Retinal pigment epithelial cell (primary cell): Measurements from ENCODE around the gene HSPG2.

Source experiments
- DNase-seq: peaks from one replicate; pipeline ENCODE4 v3.0.0-alpha.2; 2010; ENCODE audit warnings: low read depth
- H3K4me3 ChIP-seq: 2 replicates; pipeline ENCODE4 v1.5.1; 2011; ENCODE audit warnings: mild to moderate bottlenecking, low read length, control low read depth, moderate library complexity
- TF ChIP-seq, protein P1 (sequence below): conservative IDR thresholded peaks from 2 replicates; pipeline ENCODE4 v1.5.1; 2011; ENCODE audit warnings: low read depth, low read length, control low read depth, inconsistent platforms

HSPG2 gene

DNA sequence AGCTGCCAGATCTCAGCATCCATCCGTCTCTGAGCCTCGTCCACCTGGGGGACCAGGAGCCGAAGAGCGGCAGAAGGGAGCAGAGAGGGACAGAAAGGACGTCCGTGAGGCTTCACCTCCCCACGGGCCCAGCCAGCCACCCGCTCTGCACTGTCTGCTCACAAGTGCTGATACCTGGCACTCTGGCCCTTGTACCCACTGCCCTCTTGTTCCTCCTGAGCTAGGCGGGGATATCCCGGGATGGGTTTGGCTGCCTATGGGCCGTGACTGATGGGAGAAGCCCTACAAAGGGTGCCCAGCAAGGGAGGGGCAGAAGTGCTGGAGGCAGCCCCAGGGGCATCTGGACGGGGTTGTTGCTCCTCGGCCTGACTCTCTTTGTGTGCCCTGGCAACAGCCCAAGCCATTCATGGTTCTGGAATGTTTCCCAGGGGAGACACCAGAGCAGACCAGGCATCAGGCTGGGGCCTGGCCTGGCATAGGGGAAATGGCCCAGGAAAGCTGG lies 67.4 kb downstream of the HSPG2 start:
- TF ChIP-seq, protein P1, sequence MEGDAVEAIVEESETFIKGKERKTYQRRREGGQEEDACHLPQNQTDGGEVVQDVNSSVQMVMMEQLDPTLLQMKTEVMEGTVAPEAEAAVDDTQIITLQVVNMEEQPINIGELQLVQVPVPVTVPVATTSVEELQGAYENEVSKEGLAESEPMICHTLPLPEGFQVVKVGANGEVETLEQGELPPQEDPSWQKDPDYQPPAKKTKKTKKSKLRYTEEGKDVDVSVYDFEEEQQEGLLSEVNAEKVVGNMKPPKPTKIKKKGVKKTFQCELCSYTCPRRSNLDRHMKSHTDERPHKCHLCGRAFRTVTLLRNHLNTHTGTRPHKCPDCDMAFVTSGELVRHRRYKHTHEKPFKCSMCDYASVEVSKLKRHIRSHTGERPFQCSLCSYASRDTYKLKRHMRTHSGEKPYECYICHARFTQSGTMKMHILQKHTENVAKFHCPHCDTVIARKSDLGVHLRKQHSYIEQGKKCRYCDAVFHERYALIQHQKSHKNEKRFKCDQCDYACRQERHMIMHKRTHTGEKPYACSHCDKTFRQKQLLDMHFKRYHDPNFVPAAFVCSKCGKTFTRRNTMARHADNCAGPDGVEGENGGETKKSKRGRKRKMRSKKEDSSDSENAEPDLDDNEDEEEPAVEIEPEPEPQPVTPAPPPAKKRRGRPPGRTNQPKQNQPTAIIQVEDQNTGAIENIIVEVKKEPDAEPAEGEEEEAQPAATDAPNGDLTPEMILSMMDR: no peak
- peak; percentile 62 for DNase-seq
- no peak overlapping the region for H3K4me3 ChIP-seq

DNA sequence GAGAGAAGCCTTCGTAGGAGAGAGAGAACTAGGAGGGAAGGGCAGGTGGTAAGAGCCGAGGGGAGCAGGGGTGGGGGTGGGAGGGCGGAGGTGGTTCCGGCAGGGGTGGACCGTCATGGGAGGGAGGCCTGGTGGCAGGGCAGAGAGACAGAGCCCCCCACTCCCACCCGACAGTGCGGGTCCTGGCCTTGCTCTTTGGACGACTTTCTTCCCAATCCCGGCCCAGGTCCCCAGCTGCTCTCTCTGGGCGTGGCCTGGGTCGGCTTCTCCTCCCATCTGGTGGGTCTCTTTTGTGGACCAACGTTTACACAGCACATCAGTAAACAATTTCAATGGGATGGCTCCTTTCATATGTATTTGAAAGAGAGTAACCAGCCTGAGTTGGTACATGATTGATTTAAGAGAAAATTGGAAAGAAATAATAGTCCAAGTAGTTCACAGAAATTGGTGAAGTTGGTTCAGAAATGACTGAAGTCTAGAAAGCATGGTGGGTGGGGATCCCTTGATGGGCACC lies 68.1 kb downstream of the HSPG2 start:
- DNase-seq: no peak
- no peak overlapping the region for H3K4me3 ChIP-seq
- TF ChIP-seq, protein P1: no peak

DNA sequence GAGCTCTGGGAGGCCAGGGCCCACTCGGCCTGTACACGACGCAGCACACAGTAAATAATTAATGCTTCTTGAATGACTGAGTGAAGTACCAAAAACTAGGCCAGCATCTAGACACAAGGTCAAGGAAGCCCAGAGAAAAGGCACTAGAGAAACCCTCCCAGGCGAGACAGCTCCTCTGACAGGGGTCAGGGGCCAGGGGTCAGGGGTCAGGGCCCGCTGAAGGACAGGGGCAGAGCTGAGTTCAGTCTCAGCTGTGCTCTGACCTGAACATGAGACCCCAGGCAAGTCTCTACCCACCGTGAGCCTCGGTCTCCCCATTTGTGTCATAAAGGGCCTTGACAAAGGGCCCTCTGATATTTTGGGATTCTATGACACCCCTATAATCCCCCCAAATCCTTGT lies 68.6 kb downstream of the HSPG2 start:
- DNase-seq: no peak
- no peak overlapping the region for H3K4me3 ChIP-seq
- TF ChIP-seq, protein P1: no peak

DNA sequence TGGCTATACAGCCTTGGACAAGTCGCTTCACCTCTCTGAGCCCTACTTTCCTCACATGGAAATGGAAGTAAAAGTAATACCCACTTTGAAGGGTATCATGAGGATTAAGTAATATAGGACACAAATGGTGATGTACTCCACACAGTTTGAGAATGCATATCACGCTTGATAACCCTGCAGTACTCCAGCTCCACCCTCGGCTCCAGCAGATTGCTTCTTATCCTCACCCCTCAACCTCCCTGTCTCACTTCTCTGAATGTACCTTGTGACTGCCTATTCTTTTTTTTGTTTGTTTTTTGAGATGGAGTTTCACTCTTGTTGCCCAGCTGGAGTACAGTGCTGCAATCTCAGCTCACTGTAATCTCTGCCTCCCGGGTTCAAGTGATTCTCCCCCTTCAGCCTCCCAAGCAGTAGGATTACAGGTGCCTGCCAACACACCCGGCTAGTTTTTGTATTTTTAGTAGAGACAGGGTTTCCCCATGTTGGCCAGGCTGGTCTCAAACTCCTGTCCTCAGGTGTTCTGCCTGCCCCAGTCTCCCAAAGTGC lies 69.6 kb downstream of the HSPG2 start:
- no peak overlapping the region for H3K4me3 ChIP-seq
- TF ChIP-seq, protein P1: no peak
- DNase-seq: no peak

DNA sequence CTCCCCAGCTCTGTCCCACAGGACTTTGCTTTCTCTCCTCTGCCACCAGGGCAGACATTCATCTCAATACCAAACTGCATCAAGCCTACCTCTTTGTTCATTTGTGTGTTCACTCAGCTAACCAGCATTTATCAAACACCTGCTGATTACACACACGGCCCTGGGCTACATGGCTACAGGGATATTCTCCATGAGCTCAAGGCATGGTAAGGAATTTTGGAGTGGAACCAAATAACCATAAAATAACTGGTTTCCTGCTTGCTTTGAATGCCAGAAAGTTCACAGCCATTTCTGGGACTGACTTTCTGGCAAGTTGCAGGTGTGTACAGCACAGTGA lies 70.4 kb downstream of the HSPG2 start:
- no peak for DNase-seq
- no peak overlapping the region for H3K4me3 ChIP-seq
- TF ChIP-seq, protein P1: no peak

DNA sequence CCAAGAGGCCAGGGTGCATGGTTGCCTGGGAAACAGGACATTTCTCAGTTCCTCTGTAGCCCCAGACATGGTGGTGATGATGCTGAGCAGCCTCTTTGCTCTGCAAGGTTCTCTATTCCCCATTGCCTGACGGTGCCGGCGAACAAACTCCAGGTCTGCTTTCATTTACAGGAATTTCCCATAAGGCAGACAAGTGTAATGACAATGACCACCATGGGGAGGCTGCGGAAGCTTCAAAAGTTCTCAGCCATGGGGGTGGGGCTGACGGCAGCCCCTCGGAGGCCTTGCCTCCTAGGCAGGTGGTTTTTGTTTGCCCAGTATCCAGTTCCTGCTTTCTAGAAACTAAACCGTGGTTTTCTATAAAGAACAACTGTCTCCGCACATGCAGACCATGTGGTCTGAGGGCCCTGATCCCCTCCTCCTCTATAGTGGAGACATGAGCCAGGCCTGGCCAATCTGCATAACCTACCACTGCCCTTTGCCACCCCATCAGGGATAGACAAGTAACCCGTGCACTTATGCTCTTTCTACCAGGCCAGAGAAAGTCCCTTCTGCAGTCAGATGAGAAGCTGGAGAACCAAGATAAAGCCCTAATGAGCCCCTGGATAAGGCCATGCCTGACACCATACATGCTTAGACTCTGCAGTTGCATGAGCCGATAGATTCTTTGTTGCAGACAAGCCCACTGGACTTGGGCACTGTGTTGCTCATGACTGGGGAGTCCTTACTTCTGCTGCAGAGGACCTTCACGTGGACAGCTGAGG lies 71.0 kb downstream of the HSPG2 start:
- TF ChIP-seq, protein P1: no peak
- no peak for DNase-seq
- H3K4me3 ChIP-seq: no peak overlapping the region

DNA sequence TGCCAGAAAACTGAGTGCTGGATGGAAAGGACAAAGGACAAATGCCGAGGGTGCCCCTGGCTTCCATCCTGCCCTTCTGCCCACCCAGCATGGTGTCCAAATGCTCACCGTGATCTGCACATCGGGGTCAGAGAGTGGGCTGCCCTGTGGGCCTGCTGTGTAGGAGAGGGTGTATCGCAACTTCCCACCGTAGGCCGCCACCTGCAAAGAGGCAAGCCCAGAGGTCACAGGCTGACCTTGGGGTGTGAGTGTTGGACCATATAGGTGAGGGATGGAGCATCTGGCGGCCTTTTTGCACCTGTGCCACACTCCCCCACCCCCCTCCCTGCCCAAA lies 71.5 kb downstream of the HSPG2 start:
- H3K4me3 ChIP-seq: no peak overlapping the region
- TF ChIP-seq, protein P1: no peak
- DNase-seq: no peak
